NCI-H1092 (cell line): Measurements from ENCODE around the gene EMB.
"Not testable (repeated sequence)": the region's sequence is repeated elsewhere in the genome, so short reads cannot be mapped to it uniquely, and the experiment has no call there.

Experiments
- DNase-seq: peaks from one replicate; lab custom pipeline; 2025; lab: John Stamatoyannopoulos, UW

The EMB gene

GRCh38 chr5:50421184-50421950 lies 19.7 kb downstream of the EMB start:
- not testable (repeated sequence) for DNase-seq

GRCh38 chr5:50420343-50420935 lies 20.6 kb downstream of the EMB start:
- DNase-seq: no peak

GRCh38 chr5:50419656-50420055 lies 21.4 kb downstream of the EMB start:
- not testable (repeated sequence) for DNase-seq

GRCh38 chr5:50416637-50417036 lies 24.5 kb downstream of the EMB start:
- DNase-seq: not testable (repeated sequence)

- no peak for DNase-seq
Observed at GRCh38 chr5:50415912-50416311, 25.2 kb downstream of the EMB start.

GRCh38 chr5:50410932-50411331 lies 30.2 kb downstream of the EMB start:
- not testable (repeated sequence) for DNase-seq

GRCh38 chr5:50406877-50407276 lies 34.2 kb downstream of the EMB start:
- DNase-seq: no peak

GRCh38 chr5:50401336-50401735 lies 39.8 kb downstream of the EMB start:
- no peak for DNase-seq

GRCh38 chr5:50393925-50394609 lies 47.0 kb downstream of the EMB start:
- DNase-seq: not testable (repeated sequence)

- DNase-seq: not testable (repeated sequence)
Observed at GRCh38 chr5:50392289-50392688, 48.8 kb downstream of the EMB start.

GRCh38 chr5:50384381-50384780 lies 56.7 kb downstream of the EMB start:
- not testable (repeated sequence) for DNase-seq

GRCh38 chr5:50376696-50377095 lies 64.4 kb downstream of the EMB start:
- DNase-seq: not testable (repeated sequence)

- DNase-seq: not testable (repeated sequence)
Observed at GRCh38 chr5:50369287-50370033, 71.6 kb downstream of the EMB start.

GRCh38 chr5:50365426-50366251 lies 75.4 kb downstream of the EMB start:
- DNase-seq: no peak

GRCh38 chr5:50364535-50365309 lies 76.4 kb downstream of the EMB start:
- DNase-seq: not testable (repeated sequence)

GRCh38 chr5:50359187-50359586 lies 81.9 kb downstream of the EMB start:
- no peak for DNase-seq

GRCh38 chr5:50352382-50352781 lies 88.7 kb downstream of the EMB start:
- no peak for DNase-seq
